HepG2 (cell line): ENCODE results near the gene SMG5. TPM values are rescaled to one million over a fixed set of nuclear protein-coding genes. Genes with fewer than 3 reads are reported as not detected.

Source experiments
- EHMT2 ChIP-seq: fragments of 200-600 bp; sonication (generic); IDR thresholded peaks from 2 replicates; pipeline ENCODE4 v1.7.0; 2017; ENCODE audit warnings: antibody characterized with exemption, low read depth, low read length, borderline replicate concordance
- FLYWCH1 ChIP-seq: sonication (generic); formaldehyde crosslinking; IDR thresholded peaks from 2 replicates; pipeline ENCODE4 v1.8.1; 2023; ENCODE audit warnings: mild to moderate bottlenecking, missing genetic modification reagents
- GATA4 ChIP-seq: sonication (generic); IDR thresholded peaks from 2 replicates; pipeline ENCODE4 v1.6.1; 2016; ENCODE audit warnings: antibody characterized with exemption, low read depth, borderline replicate concordance
- GTF2F1 ChIP-seq: fragments of 150-350 bp; IDR thresholded peaks from 2 replicates; pipeline ENCODE4 v1.6.1; 2014; ENCODE audit warnings: low read length
- IKZF1 ChIP-seq: fragments of 450-650 bp; IDR thresholded peaks from 2 replicates; pipeline ENCODE4 v1.7.1; 2016
- IKZF5 ChIP-seq: IDR thresholded peaks from 2 replicates; pipeline ENCODE4 v1.6.1; 2018; ENCODE audit warnings: missing genetic modification reagents, mild to moderate bottlenecking, missing compliant biosample characterization
- KDM5A ChIP-seq: fragments of 200-600 bp; sonication (generic); IDR thresholded peaks from 2 replicates; pipeline ENCODE4 v1.7.0; 2018; ENCODE audit warnings: antibody characterized with exemption, mild to moderate bottlenecking, low read length, borderline replicate concordance
- NFE2 ChIP-seq: sonication (generic); formaldehyde crosslinking; IDR thresholded peaks from 2 replicates; pipeline ENCODE4 v1.4.0; 2020; ENCODE audit warnings: missing genetic modification reagents
- NR2F6 ChIP-seq, 2 experiments: IDR thresholded peaks; 2 replicates each; pipeline ENCODE4 v1.6.1; 2016; ENCODE audit warnings: antibody characterized with exemption in 1 of 2, mild to moderate bottlenecking in 1 of 2
- PPARG ChIP-seq: conservative IDR thresholded peaks from 2 replicates; pipeline ENCODE4 v1.6.1; 2016; ENCODE audit warnings: missing biosample characterization, missing genetic modification reagents
- RAD51 ChIP-seq: fragments of 450-650 bp; IDR thresholded peaks from 2 replicates; pipeline ENCODE4 v1.6.1; 2016; ENCODE audit warnings: borderline replicate concordance
- RBM39 ChIP-seq: fragments of 200-400 bp; formaldehyde crosslinking; IDR thresholded peaks from one replicate; pipeline ENCODE4 v1.6.1; 2018; ENCODE audit warnings: antibody characterized with exemption, mild to moderate bottlenecking, low read depth, low read length; ENCODE audit not compliant: poor library complexity, severe bottlenecking
- RFX5 ChIP-seq: IDR thresholded peaks from 2 replicates; pipeline ENCODE4 v1.6.1; 2011; ENCODE audit warnings: low read depth, low read length, improper control_type of control experiment
- RXRB ChIP-seq: IDR thresholded peaks from 2 replicates; pipeline ENCODE4 v1.6.1; 2016; ENCODE audit warnings: borderline replicate concordance, missing genetic modification reagents, missing compliant biosample characterization
- SKI ChIP-seq: fragments of 450-650 bp; IDR thresholded peaks from one replicate; pipeline ENCODE4 v1.6.1; 2018; ENCODE audit warnings: mild to moderate bottlenecking; ENCODE audit not compliant: partially characterized antibody
- SMARCC2 ChIP-seq: fragments of 450-650 bp; IDR thresholded peaks from 2 replicates; pipeline ENCODE4 v1.6.1; 2017; ENCODE audit warnings: antibody characterized with exemption, mild to moderate bottlenecking
- SMARCE1 ChIP-seq: fragments of 450-650 bp; IDR thresholded peaks from 2 replicates; pipeline ENCODE4 v1.6.1; 2017; ENCODE audit warnings: borderline replicate concordance
- TBX2 ChIP-seq: sonication (generic); formaldehyde crosslinking; IDR thresholded peaks from 2 replicates; pipeline ENCODE4 v1.5.0; 2020; ENCODE audit warnings: missing genetic modification reagents, mild to moderate bottlenecking, borderline replicate concordance
- TBX3 ChIP-seq: fragments of 450-650 bp; IDR thresholded peaks from 2 replicates; pipeline ENCODE4 v1.6.1; 2017; ENCODE audit warnings: antibody characterized with exemption, mild to moderate bottlenecking, inconsistent platforms, borderline replicate concordance
- TCF7 ChIP-seq: sonication (generic); IDR thresholded peaks from 2 replicates; pipeline ENCODE4 v1.6.1; 2016; ENCODE audit warnings: antibody characterized with exemption, low read depth
- ZHX2 ChIP-seq, 2 experiments: sonication (generic) in 1 of 2; formaldehyde crosslinking in 1 of 2; IDR thresholded peaks; 2 replicates each; pipeline versions ENCODE4 v1.6.1 to v1.9.0; 2014 to 2022; ENCODE audit warnings: antibody characterized with exemption in 1 of 2, borderline replicate concordance in 1 of 2, inconsistent platforms in 1 of 2, low read depth in 1 of 2, missing genetic modification reagents in 1 of 2
- ZNF124 ChIP-seq: sonication (generic); formaldehyde crosslinking; IDR thresholded peaks from 2 replicates; pipeline ENCODE4 v1.4.0; 2020; ENCODE audit warnings: missing genetic modification reagents
- ZNF414 ChIP-seq: sonication (generic); formaldehyde crosslinking; IDR thresholded peaks from 2 replicates; pipeline ENCODE4 v1.5.0; 2020; ENCODE audit warnings: missing genetic modification reagents
- ZNF44 ChIP-seq: sonication (generic); formaldehyde crosslinking; IDR thresholded peaks from 2 replicates; pipeline ENCODE4 v1.5.1; 2020; ENCODE audit warnings: mild to moderate bottlenecking, missing genetic modification reagents
- ZNF850 ChIP-seq: sonication (generic); formaldehyde crosslinking; conservative IDR thresholded peaks from 2 replicates; pipeline ENCODE4 v1.9.0; 2021; ENCODE audit warnings: mild to moderate bottlenecking, missing genetic modification reagents
- polyA plus RNA-seq, 8 experiments: library from polyadenylated mRNA; depleted of rRNA in 3 of 8; stranded (reverse) in 7 of 8; unstranded in 1 of 8; fragments of >200 nt; fragmentation: Illumina TruSeq in 4 of 8; extraction: Trizol in 4 of 8; gene quantifications; 2 replicates each; pipeline versions ENCODE4 v1.2.1 to v1.2.3, GENCODE V29; 2011 to 2016; ENCODE audit warnings: low read depth in 4 of 8, missing spikeins in 1 of 8, mixed read lengths in 1 of 8; ENCODE audit not compliant: insufficient read depth in 1 of 8
- total RNA-seq, 5 experiments: library from RNA; depleted of rRNA; stranded (reverse); fragments of >200 nt; fragmentation: Illumina TruSeq; extraction: Trizol; gene quantifications; 2 replicates each; pipeline ENCODE4 v1.2.3, GENCODE V29; 2016; ENCODE audit warnings: low read depth in 1 of 5

The SMG5 gene
- total and polyA plus RNA-seq, 2 of the 13 experiments (the other 11 are each of a cell fraction or from before 2014, with no cell fraction given), result 50.5 to 84.0 TPM

- TF ChIP-seq ZNF414 (no peak), EHMT2 (no peak), NFE2 (no peak), PPARG (CRISPR knock-in tag) (no peak), RFX5 (no peak), ZNF44 (CRISPR knock-in tag) (no peak), TBX2 (CRISPR knock-in tag) (peak; percentile 81), GATA4 (no peak), ZNF124 (no peak), IKZF5 (0 out of 2 replicates have a peak, but pooled peaks have one; percentile 37), IKZF1 (no peak), ZNF850 (no peak), SKI (no peak), FLYWCH1 (no peak), RBM39 (no peak), GTF2F1 (no peak), TCF7 (no peak), SMARCC2 (no peak), ZHX2 (IDR thresholded peaks at IDR 0.05; ENCODE audit: low read depth) (no peak), ZHX2 (CRISPR knock-in tag; IDR thresholded peaks at IDR 0.05; ENCODE audit: borderline replicate concordance) (no peak), NR2F6 (IDR thresholded peaks at IDR 0.05) (no peak), NR2F6 (CRISPR knock-in tag; IDR thresholded peaks at IDR 0.05) (no peak), RXRB (CRISPR knock-in tag) (no peak), KDM5A (peak; percentile 96), TBX3 (peak; percentile 31; the same call in 1 of the 2 replicates), SMARCE1 (no peak), RAD51 (peak; percentile 88)
Measured at GRCh38 chr1:156295391-156295947, 12.8 kb upstream of the SMG5 start, which contains the start of gene GLMP (continued).
